A673 (cell line): ENCODE measurements around the gene MKRN2. TPM values are rescaled to one million over a fixed set of nuclear protein-coding genes. Genes with fewer than 3 reads are reported as not detected.
A peak's percentile ranks its signal among the peaks of the same experiment; 100 is the strongest.

Experiments
- BruUV-seq: library from RNA; stranded (reverse); fragments of 400-500 nt; replicated peaks from 2 replicates; lab custom pipeline; 2021; lab: Mats Ljungman, UMichigan
- CTCF ChIA-PET: fragments of 300-600 bp; sonication (Branson Sonifier 250); formaldehyde crosslinking; loops from one replicate; lab custom pipeline; 2022; ENCODE audit warnings: antibody characterized with exemption; lab: Charles Lee
- POLR2A ChIA-PET: fragments of 300-600 bp; sonication (Branson Sonifier 250); formaldehyde crosslinking; loops from one replicate; lab custom pipeline; 2022; ENCODE audit warnings: antibody characterized with exemption; ENCODE audit not compliant: low non-redundant PET; lab: Charles Lee
- DNase-seq: peaks from one replicate; pipeline ENCODE4 v3.0.0-alpha.2; 2015; ENCODE audit warnings: low spot score
- H3K27ac ChIP-seq: fragments of 200-600 bp; sonication (generic); 2 replicates; pipeline ENCODE4 v1.5.1; 2016; ENCODE audit warnings: mixed run types, low read depth, mild to moderate bottlenecking, mixed read lengths, antibody characterized with exemption, low read length; ENCODE audit not compliant: poor library complexity, severe bottlenecking
- H3K27me3 ChIP-seq: fragments of 200-600 bp; sonication (generic); replicated peaks from 2 replicates; pipeline ENCODE4 v1.6.1; 2017; ENCODE audit warnings: mixed run types, low read depth, mild to moderate bottlenecking, mixed read lengths, antibody characterized with exemption, low read length; ENCODE audit not compliant: insufficient read depth, poor library complexity
- H3K36me3 ChIP-seq: fragments of 200-600 bp; sonication (generic); 2 replicates; pipeline ENCODE4 v1.6.1; 2016; ENCODE audit warnings: mixed run types, mild to moderate bottlenecking, mixed read lengths, antibody characterized with exemption, low read length; ENCODE audit not compliant: insufficient read depth, poor library complexity, severe bottlenecking
- H3K4me1 ChIP-seq: fragments of 200-600 bp; sonication (generic); 2 replicates; pipeline ENCODE4 v1.6.1; 2017; ENCODE audit warnings: mixed run types, mild to moderate bottlenecking, mixed read lengths, antibody characterized with exemption, low read length; ENCODE audit not compliant: insufficient read depth, poor library complexity, severe bottlenecking
- H3K4me3 ChIP-seq: fragments of 200-600 bp; sonication (generic); 2 replicates; pipeline ENCODE4 v1.5.1; 2016; ENCODE audit warnings: low read depth, mixed run types, mild to moderate bottlenecking, mixed read lengths, low read length; ENCODE audit not compliant: poor library complexity, severe bottlenecking
- H3K9me3 ChIP-seq: fragments of 200-600 bp; sonication (generic); 2 replicates; pipeline ENCODE4 v1.6.1; 2016; ENCODE audit warnings: mixed run types, low read depth, mild to moderate bottlenecking, mixed read lengths, antibody characterized with exemption, low read length; ENCODE audit not compliant: poor library complexity, severe bottlenecking
- EZH2 ChIP-seq: fragments of 200-600 bp; sonication (generic); IDR thresholded peaks from 2 replicates; pipeline ENCODE4 v1.6.1; 2017; ENCODE audit warnings: borderline replicate concordance, low read depth, mild to moderate bottlenecking, mixed read lengths, antibody characterized with exemption, low read length; ENCODE audit not compliant: poor library complexity, severe bottlenecking
- intact Hi-C: fragments of 100-400 bp; cut with micrococcal nuclease; formaldehyde crosslinking; loops from one replicate; pipeline ENCODE4 v1.10.0; 2022; ENCODE audit not compliant: unreplicated experiment
- total RNA-seq: library from RNA; stranded (reverse); gene quantifications from 2 replicates; pipeline ENCODE4 v1.2.3, GENCODE V29; 2021
- TF ChIP-seq, protein P1 (sequence below): fragments of 300-800, 200-600 bp; sonication (generic); conservative IDR thresholded peaks from 2 replicates; pipeline ENCODE4 v1.5.1; 2017; ENCODE audit warnings: low read depth, mild to moderate bottlenecking, antibody characterized with exemption, low read length, moderate library complexity, mixed read lengths

MKRN2 gene
- total RNA-seq, 1 experiment from 2014 or later: 47.3 TPM

DNA sequence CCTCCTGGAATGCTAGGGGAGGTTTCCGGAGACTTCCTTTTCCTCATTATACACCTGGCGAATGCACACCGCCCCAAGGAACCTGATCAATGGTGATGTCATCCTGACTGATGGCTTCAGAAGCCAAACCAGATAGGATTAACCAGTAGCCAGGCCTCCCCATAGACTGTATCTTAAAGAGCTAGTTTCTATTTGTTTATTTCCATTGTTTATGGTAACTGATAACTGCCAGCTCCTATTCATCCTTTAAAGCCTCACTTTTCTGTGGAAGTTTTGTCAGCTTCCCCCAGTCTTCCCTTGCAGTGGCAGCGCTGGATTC is 11.5 kb upstream of the MKRN2 start, which contains the start of gene MKRN2OS:
TSS of gene MKRN2OS (minus strand) at position 27 of the 319 bp plus-strand sequence. CDS start 35 bp downstream, outside the sequence.
- BruUV-seq: no TSS peak
- Histone ChIP-seq H3K9me3 (no peaks in the 10 kb centered on the region), H3K27ac (no peak within 1 kb of the TSS), H3K4me3 (no peak within 1 kb of the TSS), H3K36me3 (no peaks in the 10 kb centered on the region), H3K27me3 (no peaks in the 10 kb centered on the region), H3K4me1 (no peaks in the 10 kb centered on the region)
- ChIA-PET CTCF (no interaction called here), POLR2A (no interaction called here)
- DNase-seq: no peak
- intact Hi-C loops: no loop called here
- no peak for TF ChIP-seq EZH2
- TF ChIP-seq, protein P1, sequence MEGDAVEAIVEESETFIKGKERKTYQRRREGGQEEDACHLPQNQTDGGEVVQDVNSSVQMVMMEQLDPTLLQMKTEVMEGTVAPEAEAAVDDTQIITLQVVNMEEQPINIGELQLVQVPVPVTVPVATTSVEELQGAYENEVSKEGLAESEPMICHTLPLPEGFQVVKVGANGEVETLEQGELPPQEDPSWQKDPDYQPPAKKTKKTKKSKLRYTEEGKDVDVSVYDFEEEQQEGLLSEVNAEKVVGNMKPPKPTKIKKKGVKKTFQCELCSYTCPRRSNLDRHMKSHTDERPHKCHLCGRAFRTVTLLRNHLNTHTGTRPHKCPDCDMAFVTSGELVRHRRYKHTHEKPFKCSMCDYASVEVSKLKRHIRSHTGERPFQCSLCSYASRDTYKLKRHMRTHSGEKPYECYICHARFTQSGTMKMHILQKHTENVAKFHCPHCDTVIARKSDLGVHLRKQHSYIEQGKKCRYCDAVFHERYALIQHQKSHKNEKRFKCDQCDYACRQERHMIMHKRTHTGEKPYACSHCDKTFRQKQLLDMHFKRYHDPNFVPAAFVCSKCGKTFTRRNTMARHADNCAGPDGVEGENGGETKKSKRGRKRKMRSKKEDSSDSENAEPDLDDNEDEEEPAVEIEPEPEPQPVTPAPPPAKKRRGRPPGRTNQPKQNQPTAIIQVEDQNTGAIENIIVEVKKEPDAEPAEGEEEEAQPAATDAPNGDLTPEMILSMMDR: no peak

- DNase-seq: no peak
- CTCF ChIA-PET: no interaction called here
- Histone ChIP-seq H3K4me1 (no peaks in the 10 kb centered on the region), H3K27me3 (no peaks in the 10 kb centered on the region), H3K9me3 (no peaks in the 10 kb centered on the region), H3K4me3 (no peak overlapping the region), H3K36me3 (no peaks in the 10 kb centered on the region), H3K27ac (no peak overlapping the region)
- POLR2A ChIA-PET: no interaction called here
- no peak for TF ChIP-seq EZH2
- TF ChIP-seq, protein P1: no peak
- intact Hi-C loops: no loop called here
- BruUV-seq: no TSS peak
Observed at GRCh38 chr3:12549971-12550760, 6.7 kb upstream of the MKRN2 start.

GRCh38 chr3:12553921-12554391 is 2.9 kb upstream of the MKRN2 start:
- DNase-seq: peak; percentile 82

More at GRCh38 chr3:12553921-12554391, 2.9 kb upstream of the MKRN2 start:
- Histone ChIP-seq H3K27me3 (no peaks in the 10 kb centered on the region), H3K36me3 (no peaks in the 10 kb centered on the region), H3K27ac (peak overlapping the region; percentile 87), H3K9me3 (no peaks in the 10 kb centered on the region), H3K4me1 (peaks cover 10% of the 10 kb centered on the region), H3K4me3 (peak overlapping the region; percentile 47)
- ChIA-PET CTCF (no interaction called here), POLR2A (interaction anchor here (0.6 kb wide), 1 partner anchor 43 kb away, joined by 6 read pairs; no protein-coding TSS in a partner anchor)
- TF ChIP-seq, protein P1: no peak
- no peak for TF ChIP-seq EZH2
- intact Hi-C loops: no loop called here
- no TSS peak for BruUV-seq
